Sigmoid colon (tissue), 4 donors: ENCODE data around the gene COX4I1.

ENCODE experiments used
- CTCF ChIP-seq, 4 experiments: fragments of 450-650 bp in 3 of 4; fragments of 200-600 bp in 1 of 4; IDR thresholded peaks; one replicate each; pipeline ENCODE4 v1.5.1; 2016 to 2019; ENCODE audit warnings: antibody characterized with exemption in 4 of 4, mild to moderate bottlenecking in 3 of 4, moderate library complexity in 2 of 4
- POLR2A ChIP-seq, 2 donors: fragments of 450-650 bp; IDR thresholded peaks; one replicate each; pipeline ENCODE4 v1.6.1; 2016; ENCODE audit warnings: antibody characterized with exemption in 2 of 2, mild to moderate bottlenecking in 2 of 2, moderate library complexity in 2 of 2
- POLR2AphosphoS5 ChIP-seq, 4 donors: sonication (generic); formaldehyde crosslinking; IDR thresholded peaks; one replicate each; pipeline ENCODE4 v1.6.1; 2017; ENCODE audit warnings: antibody characterized with exemption in 4 of 4

- no peak for TF ChIP-seq POLR2A (IDR thresholded peaks at IDR 0.05)
- TF ChIP-seq CTCF (IDR thresholded peaks at IDR 0.05): no peak
- no peak for TF ChIP-seq POLR2AphosphoS5 (IDR thresholded peaks at IDR 0.05)
Measured at GRCh38 chr16:85777583-85778310, 21.7 kb upstream of the COX4I1 start.
